Measurements from ENCODE around the gene STK39. TPM values are rescaled to one million over a fixed set of nuclear protein-coding genes. Genes with fewer than 3 reads are reported as not detected.

STK39 gene
- total RNA-seq, 2 experiments from 2014 or later, result 17.7 to 41.1 TPM

GRCh38 chr2:168105127-168105683, 142.2 kb downstream of the STK39 start:
- no peak overlapping the region for H3K4me3 ChIP-seq (ENCODE audit: low read depth, low read length, poor library complexity, severe bottlenecking)
- H3K4me1 ChIP-seq (ENCODE audit: insufficient read depth, low read length, poor library complexity, severe bottlenecking), result no peaks in the 10 kb centered on the region
- no peaks in the 10 kb centered on the region for H3K9me2 ChIP-seq (ENCODE audit: insufficient read depth, low read length)
- H2AFZ ChIP-seq (ENCODE audit: low read length), result no peak overlapping the region
- POLR2A ChIA-PET, result interaction anchor here (1.0 kb wide), 1 partner anchor 30 kb away, joined by 3 read pairs; no protein-coding TSS in a partner anchor
- no peak overlapping the region for H3K27ac ChIP-seq (ENCODE audit: low read depth, low read length, poor library complexity, severe bottlenecking)
- CTCF ChIA-PET (ENCODE audit: unreplicated experiment), result no interaction called here
- no peaks in the 10 kb centered on the region; the same call in 1 of the 2 replicates for H3K36me3 ChIP-seq (ENCODE audit: insufficient read depth, low read length)
- intact Hi-C loops (cut with micrococcal nuclease; ENCODE audit: unreplicated experiment), result no loop called here
- no peaks in the 10 kb centered on the region for H3K9me3 ChIP-seq (ENCODE audit: low read length)
- no peaks in the 10 kb centered on the region for H4K20me1 ChIP-seq (ENCODE audit: insufficient read depth, low read length)
- TF ChIP-seq EZH2phosphoT487 (IDR thresholded peaks at IDR 0.05; ENCODE audit: borderline replicate concordance, low read depth, low read length), result no peak
- TF ChIP-seq, protein P1, sequence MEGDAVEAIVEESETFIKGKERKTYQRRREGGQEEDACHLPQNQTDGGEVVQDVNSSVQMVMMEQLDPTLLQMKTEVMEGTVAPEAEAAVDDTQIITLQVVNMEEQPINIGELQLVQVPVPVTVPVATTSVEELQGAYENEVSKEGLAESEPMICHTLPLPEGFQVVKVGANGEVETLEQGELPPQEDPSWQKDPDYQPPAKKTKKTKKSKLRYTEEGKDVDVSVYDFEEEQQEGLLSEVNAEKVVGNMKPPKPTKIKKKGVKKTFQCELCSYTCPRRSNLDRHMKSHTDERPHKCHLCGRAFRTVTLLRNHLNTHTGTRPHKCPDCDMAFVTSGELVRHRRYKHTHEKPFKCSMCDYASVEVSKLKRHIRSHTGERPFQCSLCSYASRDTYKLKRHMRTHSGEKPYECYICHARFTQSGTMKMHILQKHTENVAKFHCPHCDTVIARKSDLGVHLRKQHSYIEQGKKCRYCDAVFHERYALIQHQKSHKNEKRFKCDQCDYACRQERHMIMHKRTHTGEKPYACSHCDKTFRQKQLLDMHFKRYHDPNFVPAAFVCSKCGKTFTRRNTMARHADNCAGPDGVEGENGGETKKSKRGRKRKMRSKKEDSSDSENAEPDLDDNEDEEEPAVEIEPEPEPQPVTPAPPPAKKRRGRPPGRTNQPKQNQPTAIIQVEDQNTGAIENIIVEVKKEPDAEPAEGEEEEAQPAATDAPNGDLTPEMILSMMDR (conservative IDR thresholded peaks at IDR 0.05; ENCODE audit: low read length), result no peak
- no peak overlapping the region for H3K4me2 ChIP-seq (ENCODE audit: low read length)
- no peak for DNase-seq (ENCODE audit: low spot score)
- BruUV-seq (replicated peaks), result no TSS peak
- no peaks in the 10 kb centered on the region for H3K79me2 ChIP-seq (ENCODE audit: insufficient read depth, low read depth, low read length)

GRCh38 chr2:168097431-168097830, 150.0 kb downstream of the STK39 start:
- Histone ChIP-seq H3K36me3 (ENCODE audit: insufficient read depth, low read length) (no peaks in the 10 kb centered on the region; the same call in 1 of the 2 replicates), H4K20me1 (ENCODE audit: insufficient read depth, low read length) (no peaks in the 10 kb centered on the region), H2AFZ (ENCODE audit: low read length) (no peak overlapping the region), H3K79me2 (ENCODE audit: insufficient read depth, low read depth, low read length) (no peaks in the 10 kb centered on the region), H3K4me1 (ENCODE audit: insufficient read depth, low read length, poor library complexity, severe bottlenecking) (no peaks in the 10 kb centered on the region), H3K4me2 (ENCODE audit: low read length) (no peak overlapping the region), H3K9me2 (ENCODE audit: insufficient read depth, low read length) (no peaks in the 10 kb centered on the region), H3K4me3 (ENCODE audit: low read depth, low read length, poor library complexity, severe bottlenecking) (no peak overlapping the region), H3K9me3 (ENCODE audit: low read length) (no peaks in the 10 kb centered on the region), H3K27ac (ENCODE audit: low read depth, low read length, poor library complexity, severe bottlenecking) (no peak overlapping the region)
- no peak for TF ChIP-seq EZH2phosphoT487 (IDR thresholded peaks at IDR 0.05; ENCODE audit: borderline replicate concordance, low read depth, low read length)
- TF ChIP-seq, protein P1 (conservative IDR thresholded peaks at IDR 0.05; ENCODE audit: low read length), result no peak
- BruUV-seq (replicated peaks), result no TSS peak
- no peak for DNase-seq (ENCODE audit: low spot score)
- ChIA-PET CTCF (ENCODE audit: unreplicated experiment) (no interaction called here), POLR2A (no interaction called here)
- intact Hi-C loops (cut with micrococcal nuclease; ENCODE audit: unreplicated experiment), result no loop called here

- POLR2A ChIA-PET, result no interaction called here
Measured at GRCh38 chr2:168096158-168096557, 151.2 kb downstream of the STK39 start.

More at GRCh38 chr2:168096158-168096557, 151.2 kb downstream of the STK39 start:
- Histone ChIP-seq H3K9me2 (ENCODE audit: insufficient read depth, low read length) (no peaks in the 10 kb centered on the region), H3K4me1 (ENCODE audit: insufficient read depth, low read length, poor library complexity, severe bottlenecking) (no peaks in the 10 kb centered on the region), H2AFZ (ENCODE audit: low read length) (no peak overlapping the region), H3K9me3 (ENCODE audit: low read length) (no peaks in the 10 kb centered on the region), H3K36me3 (ENCODE audit: insufficient read depth, low read length) (no peaks in the 10 kb centered on the region; the same call in 1 of the 2 replicates), H3K4me2 (ENCODE audit: low read length) (no peak overlapping the region), H3K79me2 (ENCODE audit: insufficient read depth, low read depth, low read length) (no peaks in the 10 kb centered on the region), H3K27ac (ENCODE audit: low read depth, low read length, poor library complexity, severe bottlenecking) (no peak overlapping the region), H4K20me1 (ENCODE audit: insufficient read depth, low read length) (no peaks in the 10 kb centered on the region), H3K4me3 (ENCODE audit: low read depth, low read length, poor library complexity, severe bottlenecking) (no peak overlapping the region)
- BruUV-seq (replicated peaks), result no TSS peak
- DNase-seq (ENCODE audit: low spot score), result no peak
- intact Hi-C loops (cut with micrococcal nuclease; ENCODE audit: unreplicated experiment), result no loop called here
- CTCF ChIA-PET (ENCODE audit: unreplicated experiment), result no interaction called here
- TF ChIP-seq EZH2phosphoT487 (IDR thresholded peaks at IDR 0.05; ENCODE audit: borderline replicate concordance, low read depth, low read length), result no peak
- TF ChIP-seq, protein P1 (conservative IDR thresholded peaks at IDR 0.05; ENCODE audit: low read length), result no peak
